H1 (cell line): ENCODE results near the gene LOC101059915.

Source experiments
- CTCF ChIA-PET: fragments of 300-600 bp; sonication (Branson Sonifier 250); formaldehyde crosslinking; loops from one replicate; lab custom pipeline; 2021; ENCODE audit not compliant: partially characterized antibody; lab: Charles Lee
- POLR2A ChIA-PET: fragments of 300-600 bp; sonication (Branson Sonifier 250); formaldehyde crosslinking; loops from one replicate; lab custom pipeline; 2021; ENCODE audit warnings: inconsistent platforms; ENCODE audit not compliant: partially characterized antibody; lab: Charles Lee
- DNase-seq, 2 experiments: peaks; one replicate each; pipeline versions ENCODE4 v3.0.0 to v3.0.0-alpha.2; 2010 to 2022; ENCODE audit warnings: low spot score in 2 of 2, low read depth in 1 of 2, mixed read lengths in 1 of 2
- FAIRE-seq: peaks from 2 replicates; lab custom pipeline; 2011; peaks lifted over from hg19 to GRCh38; lab: Jason Lieb, UNC
- H2AFZ ChIP-seq: 2 replicates; pipeline ENCODE4 v1.8.1; 2012; ENCODE audit warnings: low read length, inconsistent platforms
- H2AK5ac ChIP-seq: 2 replicates; pipeline ENCODE4 v1.6.1; 2013; ENCODE audit warnings: low read depth, low read length
- H2BK120ac ChIP-seq: replicated peaks from 2 replicates; pipeline ENCODE3; 2013; ENCODE audit warnings: low read depth, low read length, inconsistent platforms
- H2BK12ac ChIP-seq: 2 replicates; pipeline ENCODE4 v1.6.1; 2013; ENCODE audit warnings: low read depth, low read length
- H2BK15ac ChIP-seq: 2 replicates; pipeline ENCODE4 v1.6.1; 2013; ENCODE audit warnings: low read length
- H2BK20ac ChIP-seq: 2 replicates; pipeline ENCODE4 v1.6.1; 2013; ENCODE audit warnings: low read length
- H2BK5ac ChIP-seq: 2 replicates; pipeline ENCODE4 v1.6.1; 2013; ENCODE audit warnings: low read depth, low read length
- H3K14ac ChIP-seq: 2 replicates; pipeline ENCODE4 v1.6.1; 2013; ENCODE audit warnings: inconsistent platforms; ENCODE audit not compliant: insufficient read length
- H3K18ac ChIP-seq: 2 replicates; pipeline ENCODE4 v1.6.1; 2013; ENCODE audit warnings: low read length; ENCODE audit errors: extremely low read depth
- H3K23ac ChIP-seq: 2 replicates; pipeline ENCODE4 v1.6.1; 2013; ENCODE audit warnings: inconsistent platforms; ENCODE audit not compliant: insufficient read length
- H3K23me2 ChIP-seq: 2 replicates; pipeline ENCODE4 v1.6.1; 2013; ENCODE audit warnings: low read depth, low read length
- H3K27ac ChIP-seq: 2 replicates; pipeline ENCODE4 v1.6.1; 2011; ENCODE audit warnings: low read depth, low read length, inconsistent platforms
- H3K27me3 ChIP-seq, 4 experiments: replicated peaks in 1 of 4; 1 replicate in 1 of 4; 2 replicates in 3 of 4; pipeline versions ENCODE4 v1.6.1 to v1.8.1; 2011 to 2013; ENCODE audit warnings: low read length in 3 of 4, mild to moderate bottlenecking in 3 of 4, inconsistent platforms in 2 of 4, mixed read lengths in 2 of 4, moderate library complexity in 1 of 4; ENCODE audit not compliant: control insufficient read depth in 3 of 4, insufficient read depth in 3 of 4; ENCODE audit errors: extremely low read depth in 1 of 4
- H3K36me3 ChIP-seq, 4 experiments: 2 replicates each; pipeline versions ENCODE4 v1.6.1 to v1.8.1; 2011 to 2013; ENCODE audit warnings: mild to moderate bottlenecking in 4 of 4, low read length in 3 of 4, moderate library complexity in 2 of 4, control low read depth in 1 of 4, inconsistent platforms in 1 of 4; ENCODE audit not compliant: insufficient read depth in 4 of 4, control insufficient read depth in 2 of 4
- H3K4ac ChIP-seq: replicated peaks from 2 replicates; pipeline ENCODE3; 2013; ENCODE audit warnings: low read length, low read depth, mixed read lengths, inconsistent platforms; ENCODE audit not compliant: insufficient read length
- H3K4me1 ChIP-seq, 4 experiments: replicated peaks in 1 of 4; 1 replicate in 1 of 4; 2 replicates in 3 of 4; pipeline versions ENCODE4 v1.6.1 to v1.8.1; 2011 to 2013; ENCODE audit warnings: low read length in 3 of 4, inconsistent platforms in 2 of 4, mixed read lengths in 1 of 4; ENCODE audit not compliant: insufficient read depth in 4 of 4, control insufficient read depth in 3 of 4
- H3K4me2 ChIP-seq, 2 experiments: 2 replicates each; pipeline versions ENCODE4 v1.6.1 to v1.8.1; 2011 to 2013; ENCODE audit warnings: low read depth in 2 of 2, low read length in 2 of 2, control low read depth in 1 of 2, inconsistent platforms in 1 of 2, mild to moderate bottlenecking in 1 of 2; ENCODE audit not compliant: insufficient read depth in 1 of 2
- H3K4me3 ChIP-seq, 4 experiments: fragments of 200-600, 300-600 bp in 1 of 4; sonication (generic), shearing (Covaris generic), sonication (Bioruptor Twin) in 1 of 4; 2 replicates each; pipeline versions ENCODE4 v1.5.1 to v1.8.1; 2011 to 2016; ENCODE audit warnings: low read length in 4 of 4, low read depth in 3 of 4, control low read depth in 2 of 4, inconsistent platforms in 2 of 4, mild to moderate bottlenecking in 2 of 4, mixed read lengths in 1 of 4, moderate library complexity in 1 of 4; ENCODE audit not compliant: insufficient read depth in 2 of 4; ENCODE audit errors: extremely low read depth in 1 of 4
- H3K56ac ChIP-seq: replicated peaks from 2 replicates; pipeline ENCODE3; 2013; ENCODE audit warnings: low read depth, mild to moderate bottlenecking, mixed read lengths, low read length, inconsistent platforms; ENCODE audit not compliant: insufficient read length
- H3K79me1 ChIP-seq: 2 replicates; pipeline ENCODE4 v1.6.1; 2013; ENCODE audit warnings: low read depth, low read length, control low read depth
- H3K79me2 ChIP-seq, 2 experiments: 2 replicates each; pipeline versions ENCODE4 v1.6.1 to v1.8.1; 2012 to 2013; ENCODE audit warnings: low read length in 2 of 2, mild to moderate bottlenecking in 2 of 2, inconsistent platforms in 1 of 2; ENCODE audit not compliant: insufficient read depth in 2 of 2, control insufficient read depth in 1 of 2
- H3K9ac ChIP-seq, 4 experiments: replicated peaks in 1 of 4; 1 replicate in 1 of 4; 2 replicates in 3 of 4; pipeline versions ENCODE4 v1.6.1 to v1.8.1; 2011 to 2013; ENCODE audit warnings: low read depth in 3 of 4, low read length in 3 of 4, control low read depth in 2 of 4, mild to moderate bottlenecking in 2 of 4, moderate library complexity in 2 of 4, inconsistent platforms in 1 of 4; ENCODE audit errors: extremely low read depth in 1 of 4
- H3K9me3 ChIP-seq, 2 experiments: 2 replicates each; pipeline versions ENCODE4 v1.6.1 to v1.8.1; 2012 to 2013; ENCODE audit warnings: mild to moderate bottlenecking in 2 of 2, moderate library complexity in 2 of 2, control low read depth in 1 of 2, inconsistent platforms in 1 of 2, low read depth in 1 of 2, low read length in 1 of 2, mixed read lengths in 1 of 2; ENCODE audit not compliant: insufficient read depth in 2 of 2
- H4K20me1 ChIP-seq, 2 experiments: replicated peaks in 1 of 2; 2 replicates each; pipeline versions ENCODE3 to v1.8.1; 2011 to 2013; ENCODE audit warnings: inconsistent platforms in 2 of 2, low read length in 2 of 2, mild to moderate bottlenecking in 1 of 2; ENCODE audit not compliant: insufficient read depth in 2 of 2, control insufficient read depth in 1 of 2
- H4K5ac ChIP-seq: 2 replicates; pipeline ENCODE4 v1.6.1; 2013; ENCODE audit warnings: low read length, low read depth, mixed read lengths, inconsistent platforms; ENCODE audit not compliant: insufficient read length
- H4K8ac ChIP-seq: 2 replicates; pipeline ENCODE4 v1.8.0; 2013; ENCODE audit warnings: mild to moderate bottlenecking, moderate library complexity, low read length, inconsistent platforms; ENCODE audit not compliant: insufficient read depth; ENCODE audit errors: extremely low read depth
- H4K91ac ChIP-seq: replicated peaks from 2 replicates; pipeline ENCODE3; 2013; ENCODE audit warnings: low read length, mixed read lengths, inconsistent platforms; ENCODE audit not compliant: insufficient read length
- CTCF ChIP-seq, 3 experiments: IDR thresholded peaks; 1 replicate in 2 of 3; 2 replicates in 1 of 3; pipeline versions ENCODE4 v1.5.1 to v1.6.1; 2011; ENCODE audit warnings: low read length in 3 of 3, mild to moderate bottlenecking in 3 of 3, inconsistent platforms in 2 of 3, low read depth in 1 of 3, moderate library complexity in 1 of 3; ENCODE audit not compliant: insufficient read depth in 1 of 3; ENCODE audit errors: control extremely low read depth in 1 of 3
- FOSL1 ChIP-seq: IDR thresholded peaks from 2 replicates; pipeline ENCODE4 v1.6.1; 2011; ENCODE audit warnings: mild to moderate bottlenecking, low read depth, low read length, moderate library complexity; ENCODE audit not compliant: insufficient read depth
- KDM1A ChIP-seq: fragments of 200-600, 300-600 bp; sonication (generic); IDR thresholded peaks from 2 replicates; pipeline ENCODE4 v1.7.1; 2016; ENCODE audit warnings: mild to moderate bottlenecking, low read length, borderline replicate concordance
- KDM4A ChIP-seq: IDR thresholded peaks from one replicate; pipeline ENCODE4 v1.7.1; 2012; ENCODE audit warnings: low read depth, mild to moderate bottlenecking, moderate library complexity, low read length, inconsistent platforms; ENCODE audit not compliant: severe bottlenecking
- RNF2 ChIP-seq: fragments of 200-900, 300-1000 bp; sonication (generic); IDR thresholded peaks from 2 replicates; pipeline ENCODE4 v1.7.1; 2016; ENCODE audit warnings: borderline replicate concordance, low read depth, mild to moderate bottlenecking, antibody characterized with exemption, low read length; ENCODE audit not compliant: poor library complexity, severe bottlenecking; ENCODE audit errors: missing control alignments
- RXRA ChIP-seq: IDR thresholded peaks from 2 replicates; pipeline ENCODE4 v1.6.1; 2011; ENCODE audit warnings: low read depth, mild to moderate bottlenecking, low read length, moderate library complexity; ENCODE audit not compliant: insufficient read depth
- SP1 ChIP-seq: IDR thresholded peaks from 2 replicates; pipeline ENCODE4 v1.6.1; 2011; ENCODE audit warnings: low read depth, low read length
- WGBS, 2 experiments: shearing (Covaris generic) in 1 of 2; methylation state at CpG; one replicate each; pipeline versions ENCODE4 v1.1.6 to v1.1.7; 2013 to 2015; ENCODE audit warnings: low lambda C conversion rate in 2 of 2, mixed read lengths in 2 of 2, inconsistent platforms in 1 of 2, low coverage in 1 of 2, missing lambda C conversion rate in 1 of 2; ENCODE audit not compliant: insufficient replicate concordance in 2 of 2, insufficient coverage in 1 of 2, insufficient read length in 1 of 2; ENCODE audit errors: extremely low coverage in 1 of 2, missing lambda C conversion rate in 1 of 2; 5-methylcytosine and 5-hydroxymethylcytosine counted together

The LOC101059915 gene

GRCh38 chrX:71618303-71618721 is 49.0 kb upstream of the LOC101059915 start, which contains the start of gene CXCR3:
CXCR3 (minus strand) TSS chrX:71618511; CDS start chrX:71618449, 62 bp downstream.
- Histone ChIP-seq H3K56ac (no peak within 1 kb of the TSS), H3K23ac (no peak within 1 kb of the TSS), H3K14ac (no peak within 1 kb of the TSS), H3K18ac (no peak within 1 kb of the TSS), H3K9me3 (no peaks in the 10 kb centered on the region), H3K9ac (no peak within 1 kb of the TSS), H3K23me2 (no peaks in the 10 kb centered on the region), H4K5ac (no peak within 1 kb of the TSS), H4K8ac (no peak within 1 kb of the TSS; the same call in 1 of the 2 replicates), H2BK15ac (no peak within 1 kb of the TSS), H3K79me1 (no peaks in the 10 kb centered on the region), H2BK12ac (no peak within 1 kb of the TSS), H2BK5ac (no peak within 1 kb of the TSS), H3K27ac (no peak within 1 kb of the TSS), H3K36me3 (no peaks in the 10 kb centered on the region), H2BK20ac (no peak within 1 kb of the TSS), H3K4me2 (no peak within 1 kb of the TSS), H3K4me1 (peaks cover 0 to 5% (median 0%) of the 10 kb centered on the region in 4 experiments; a peak in 1 of 7 replicates), H2AFZ (no peak within 1 kb of the TSS), H3K27me3 (no peaks in the 10 kb centered on the region), H4K20me1 (no peaks in the 10 kb centered on the region), H2BK120ac (no peak within 1 kb of the TSS), H3K79me2 (no peaks in the 10 kb centered on the region), H3K4ac (no peak within 1 kb of the TSS), H2AK5ac (no peak within 1 kb of the TSS), H3K4me3 (no peak within 1 kb of the TSS), H4K91ac (no peak within 1 kb of the TSS)
- DNase-seq (no peak), FAIRE-seq (no peak)
- TF ChIP-seq RNF2 (no peak), SP1 (no peak), FOSL1 (no peak), RXRA (no peak), CTCF (IDR thresholded peaks at IDR 0.05; ENCODE audit: control extremely low read depth in 1 of 3, insufficient read depth in 1 of 3, low read depth in 1 of 3, low read length in 3 of 3) (no peak), KDM1A (no peak), KDM4A (no peak)
- 96% methylated on average over 3 of the region's 4 CpGs; no CpG with 5 or more reads in 1 of the 2 experiments for WGBS, 2 experiments
- ChIA-PET CTCF (interaction anchor here (0.6 to 0.7 kb wide), 2 partner anchors 46 to 1003 kb away, joined by 3 read pairs; no protein-coding TSS in a partner anchor), POLR2A (no interaction called here)
